Activated CD4-positive, alpha-beta T cell treated with anti-CD3 and anti-CD28 coated beads, Interleukin-2, amount 10 ng/mL, durations not matched to agents 7 days and 5 days (primary cell): ENCODE measurements around the gene RDH12. TPM values are rescaled to one million over a fixed set of nuclear protein-coding genes. Genes with fewer than 3 reads are reported as not detected.
"Not testable (repeated sequence)": the region's sequence is repeated elsewhere in the genome, so short reads cannot be mapped to it uniquely, and the experiment has no call there.

Source experiments
- CTCF ChIA-PET: fragments of 350-600 bp; sonication (Branson Sonifier 250); formaldehyde crosslinking; loops from one replicate; lab custom pipeline; 2021; ENCODE audit warnings: antibody characterized with exemption; lab: Charles Lee
- POLR2A ChIA-PET: fragments of 350-600 bp; sonication (Branson Sonifier 250); formaldehyde crosslinking; loops from one replicate; lab custom pipeline; 2021; ENCODE audit warnings: antibody characterized with exemption; lab: Charles Lee
- DNase-seq: peaks from one replicate; pipeline ENCODE4 v3.0.0-alpha.2; 2020
- H3K27ac Mint-ChIP-seq: one replicate; pipeline ENCODE4 v1.8.0; 2021; ENCODE audit warnings: mild to moderate bottlenecking, moderate library complexity, mixed read lengths
- H3K27me3 Mint-ChIP-seq: one replicate; pipeline ENCODE4 v1.8.0; 2021; ENCODE audit warnings: mixed read lengths
- H3K36me3 Mint-ChIP-seq: one replicate; pipeline ENCODE4 v1.8.0; 2021; ENCODE audit warnings: low read depth, mixed read lengths
- H3K4me1 Mint-ChIP-seq: one replicate; pipeline ENCODE4 v1.8.0; 2021; ENCODE audit warnings: mixed read lengths
- H3K4me3 Mint-ChIP-seq: one replicate; pipeline ENCODE4 v1.8.0; 2021; ENCODE audit warnings: mild to moderate bottlenecking, moderate library complexity, mixed read lengths
- H3K9me3 Mint-ChIP-seq: one replicate; pipeline ENCODE4 v1.8.0; 2021; ENCODE audit warnings: mixed read lengths
- total RNA-seq, 2 experiments: library from RNA; stranded (reverse); gene quantifications; one replicate each; pipeline ENCODE4 v1.2.3, GENCODE V29; 2021

Gene RDH12
- total RNA-seq = not detected

DNA sequence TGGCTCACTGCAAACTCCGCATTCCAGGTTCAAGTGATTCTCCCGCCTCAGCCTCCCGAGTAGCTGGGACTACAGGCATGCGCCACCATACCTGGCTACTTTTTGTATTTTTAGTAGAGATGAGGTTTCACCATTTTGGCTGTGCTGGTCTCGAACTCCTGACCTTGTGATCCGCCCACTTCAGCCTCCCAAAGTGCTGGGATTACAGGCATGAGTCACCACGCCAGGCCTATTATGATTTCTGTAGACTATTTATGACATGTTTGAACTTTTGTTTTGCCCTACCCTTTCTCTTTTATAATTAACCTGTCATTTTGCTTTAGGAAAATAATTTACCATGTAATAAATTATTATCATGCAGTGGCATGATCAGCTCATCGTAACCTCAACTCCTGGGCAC, at the start of gene RDH12:
TSS of gene RDH12 (plus strand) at position 395 of the 400 bp plus-strand sequence. CDS start 20,757 bp downstream, outside the sequence.
- H3K27ac Mint-ChIP-seq, H3K4me1 Mint-ChIP-seq, H3K27me3 Mint-ChIP-seq, H3K36me3 Mint-ChIP-seq, H3K4me3 Mint-ChIP-seq, H3K9me3 Mint-ChIP-seq, DNase-seq: not testable (repeated sequence)
- ChIA-PET POLR2A (interaction anchor here (0.5 kb wide), 1 partner anchor 1499 kb away, joined by 3 read pairs; no protein-coding TSS in a partner anchor), CTCF (interaction anchor here (0.6 to 1.7 kb wide), 4 partner anchors 26 to 341 kb away, joined by 3 to 7 read pairs (median 4); partner anchors contain the start of gene EIF2S1)

DNA sequence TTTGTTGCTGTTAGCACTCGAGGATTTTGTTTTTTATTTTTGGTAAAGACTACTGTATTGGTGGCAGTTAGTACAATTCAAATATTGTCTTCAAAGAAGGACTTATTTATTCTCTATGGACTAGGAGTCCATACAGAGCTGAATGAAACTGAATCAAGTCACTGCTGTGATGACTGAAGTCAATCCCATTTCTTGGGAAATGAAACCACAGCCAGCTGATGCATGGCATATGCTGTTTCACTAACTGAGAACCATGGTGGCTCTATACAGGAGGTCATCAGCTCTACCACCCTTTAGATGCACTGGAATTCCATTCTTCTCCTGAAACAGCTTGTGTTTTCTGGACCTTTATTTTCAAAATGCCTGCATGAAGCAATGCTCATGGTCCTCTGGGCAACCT, 49.5 kb upstream of the RDH12 start:
- CTCF ChIA-PET = interaction anchor here (0.9 to 1.8 kb wide), 5 partner anchors 9 to 18 kb away, joined by 3 to 5 read pairs (median 3); no protein-coding TSS in a partner anchor
- POLR2A ChIA-PET = no interaction called here
- no peak overlapping the region for H3K4me3 Mint-ChIP-seq
- H3K27me3 Mint-ChIP-seq = no peaks in the 10 kb centered on the region
- H3K4me1 Mint-ChIP-seq = no peaks in the 10 kb centered on the region
- DNase-seq = no peak
- no peak overlapping the region for H3K27ac Mint-ChIP-seq
- peaks cover 38% of the 10 kb centered on the region for H3K36me3 Mint-ChIP-seq
- no peaks in the 10 kb centered on the region for H3K9me3 Mint-ChIP-seq

DNA sequence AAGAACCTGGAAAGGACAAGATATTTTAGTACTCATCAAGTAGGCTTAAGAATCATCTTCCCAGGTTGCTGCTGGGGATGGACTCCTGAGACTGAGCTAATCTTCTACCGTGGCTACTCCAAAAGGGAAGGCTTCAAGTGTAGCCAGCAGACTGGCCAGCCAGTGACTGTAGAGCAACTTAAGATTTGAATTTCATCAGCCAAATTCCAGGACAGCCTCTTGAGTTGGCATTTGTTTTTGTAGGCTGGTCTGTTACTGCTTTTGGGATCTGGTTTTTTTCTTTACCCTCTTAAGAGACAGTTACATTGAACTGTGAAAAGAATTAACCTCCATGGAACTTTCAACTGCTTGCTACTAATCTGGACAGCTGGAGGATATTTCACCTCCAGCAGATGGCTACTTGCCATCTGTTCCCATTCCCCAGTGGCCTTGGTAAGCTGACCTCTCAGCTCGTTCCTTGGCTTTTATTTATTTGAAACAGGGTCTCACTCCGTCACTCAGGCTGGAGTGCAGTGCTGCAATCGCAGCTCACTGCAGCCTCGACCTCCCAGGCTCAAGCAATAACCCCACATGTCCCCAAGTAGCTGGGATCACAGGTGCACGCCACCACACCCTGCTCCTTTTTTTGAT, 47.9 kb upstream of the RDH12 start:
- Mint-ChIP-seq H3K36me3 (peaks cover 42% of the 10 kb centered on the region), H3K9me3 (no peaks in the 10 kb centered on the region), H3K4me1 (no peaks in the 10 kb centered on the region), H3K4me3 (no peak overlapping the region), H3K27me3 (no peaks in the 10 kb centered on the region), H3K27ac (no peak overlapping the region)
- CTCF ChIA-PET = interaction anchor here (0.6 to 1.7 kb wide), 7 partner anchors 12 to 164 kb away, joined by 3 to 5 read pairs (median 4); no protein-coding TSS in a partner anchor
- no peak for DNase-seq
- POLR2A ChIA-PET = no interaction called here

DNA sequence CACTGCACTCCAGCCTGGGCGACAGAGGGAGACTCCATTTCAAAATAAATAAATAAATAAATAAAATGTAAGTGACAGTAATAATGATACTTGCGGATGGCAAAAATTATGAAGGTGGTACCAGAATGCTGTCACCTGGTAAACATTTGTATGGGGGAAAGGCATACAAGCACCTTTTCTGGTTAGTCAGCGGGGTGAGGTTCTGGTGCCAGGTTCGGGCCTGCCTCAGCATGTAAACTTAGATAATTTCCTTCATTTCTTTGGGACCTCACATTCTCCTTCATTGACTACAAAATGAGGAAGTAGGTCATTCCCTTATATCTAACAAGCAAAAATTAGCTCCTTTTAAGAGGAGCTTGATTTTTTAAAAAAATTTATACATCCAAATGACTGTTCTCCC, 38.1 kb upstream of the RDH12 start:
- Mint-ChIP-seq H3K9me3 (no peaks in the 10 kb centered on the region), H3K4me3 (no peak overlapping the region), H3K27me3 (no peaks in the 10 kb centered on the region), H3K36me3 (peaks cover 5% of the 10 kb centered on the region), H3K4me1 (peaks cover 25% of the 10 kb centered on the region), H3K27ac (no peak overlapping the region)
- DNase-seq = no peak
- POLR2A ChIA-PET = no interaction called here
- CTCF ChIA-PET = interaction anchor here (0.8 to 1.0 kb wide), 2 partner anchors 102 to 255 kb away, joined by 4 to 6 read pairs; no protein-coding TSS in a partner anchor

DNA sequence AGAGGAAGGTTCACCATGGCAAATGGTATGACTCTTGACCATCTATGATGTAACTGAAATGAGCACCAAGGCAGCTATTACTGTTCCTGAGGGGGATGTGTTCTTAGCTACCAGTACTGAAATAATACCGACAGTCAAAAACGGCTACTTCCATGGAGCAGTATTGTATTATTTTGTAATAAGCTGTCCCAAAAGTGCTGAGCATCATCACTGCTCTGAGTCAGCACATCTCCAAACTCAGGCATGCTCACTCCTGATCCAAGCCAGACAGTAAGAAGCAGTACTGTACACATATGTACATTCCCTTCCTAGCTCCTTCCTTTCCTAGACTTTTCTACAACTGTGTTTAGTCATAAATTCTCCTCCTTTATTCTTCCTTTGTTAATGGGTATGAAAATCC, 35.8 kb upstream of the RDH12 start:
- Mint-ChIP-seq H3K27ac (no peak overlapping the region), H3K27me3 (no peaks in the 10 kb centered on the region), H3K9me3 (no peaks in the 10 kb centered on the region), H3K36me3 (peaks cover 3% of the 10 kb centered on the region), H3K4me3 (no peak overlapping the region), H3K4me1 (peaks cover 35% of the 10 kb centered on the region)
- no peak for DNase-seq
- ChIA-PET POLR2A (interaction anchor here (0.8 kb wide), 1 partner anchor 48 kb away, joined by 3 read pairs; no protein-coding TSS in a partner anchor), CTCF (interaction anchor here (0.5 to 1.8 kb wide), 4 partner anchors 11 to 152 kb away, joined by 3 to 5 read pairs (median 4); no protein-coding TSS in a partner anchor)

DNA sequence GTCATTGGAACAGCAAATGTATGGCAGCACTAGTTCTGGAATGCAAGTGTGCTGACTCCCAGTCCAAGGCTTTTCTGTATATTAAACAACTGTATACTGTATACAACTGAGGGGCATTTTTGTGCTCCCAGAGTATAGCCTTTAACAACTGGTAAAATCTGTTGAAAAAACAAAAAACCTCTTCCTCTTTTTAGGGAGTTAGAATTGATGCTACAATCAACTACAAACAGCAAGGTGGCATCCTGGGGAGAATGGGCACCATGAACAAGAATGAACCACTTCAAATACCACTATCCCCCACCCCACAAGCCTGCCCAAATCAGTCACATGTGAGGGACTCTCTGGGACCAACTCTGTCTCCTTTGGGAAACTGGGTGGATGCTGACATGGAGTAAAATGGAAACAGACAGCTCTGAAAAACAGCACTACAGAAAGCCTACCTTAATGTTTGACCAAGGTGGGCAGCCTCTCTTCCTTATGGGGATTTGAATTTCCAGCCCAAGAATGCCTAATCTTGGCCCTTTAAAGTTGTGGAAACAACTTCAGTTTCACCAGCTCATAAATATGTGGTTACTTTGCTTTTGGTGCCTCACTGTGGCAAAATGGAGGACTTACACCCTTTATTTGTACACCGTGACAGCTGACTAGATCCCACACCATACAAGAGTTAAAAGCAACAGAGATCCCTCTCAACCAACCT, 34.8 kb upstream of the RDH12 start:
- peak; percentile 59 for DNase-seq
- Mint-ChIP-seq H3K9me3 (no peaks in the 10 kb centered on the region), H3K4me1 (peaks cover 35% of the 10 kb centered on the region), H3K36me3 (peaks cover 3% of the 10 kb centered on the region), H3K4me3 (no peak overlapping the region), H3K27ac (no peak overlapping the region), H3K27me3 (no peaks in the 10 kb centered on the region)
- ChIA-PET CTCF (interaction anchor here (0.6 to 3.1 kb wide), 14 partner anchors 14 to 307 kb away, joined by 3 to 11 read pairs (median 4); partner anchors contain the start of genes ARG2, ATP6V1D, EIF2S1 and PIGH), POLR2A (no interaction called here)

DNA sequence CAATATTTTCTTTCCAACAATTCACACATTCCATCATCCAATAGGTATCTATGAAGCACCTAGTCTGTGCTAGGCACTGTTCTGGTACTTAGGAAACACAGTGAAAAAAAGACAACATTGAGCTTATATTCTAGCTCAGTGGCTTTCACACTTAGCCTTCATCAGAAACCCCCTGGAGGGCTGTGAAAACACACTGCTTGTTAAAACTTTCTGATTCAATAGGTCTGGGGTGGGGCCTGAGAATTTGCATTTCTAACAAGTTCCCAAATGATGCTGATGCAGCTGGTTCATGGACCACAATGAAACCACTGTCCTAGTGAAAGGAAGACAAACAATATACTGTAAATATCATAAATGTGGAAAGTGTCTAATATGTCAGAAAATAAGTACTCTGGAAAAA, 33.1 kb upstream of the RDH12 start:
- CTCF ChIA-PET = interaction anchor here (0.6 to 3.1 kb wide), 4 partner anchors 36 to 81 kb away, joined by 3 to 11 read pairs (median 4); partner anchors contain the start of gene ARG2
- no peak for DNase-seq
- no peaks in the 10 kb centered on the region for H3K27me3 Mint-ChIP-seq
- peaks cover 1% of the 10 kb centered on the region for H3K36me3 Mint-ChIP-seq
- no peaks in the 10 kb centered on the region for H3K9me3 Mint-ChIP-seq
- no peak overlapping the region for H3K27ac Mint-ChIP-seq
- H3K4me3 Mint-ChIP-seq = no peak overlapping the region
- POLR2A ChIA-PET = no interaction called here
- peaks cover 41% of the 10 kb centered on the region for H3K4me1 Mint-ChIP-seq

DNA sequence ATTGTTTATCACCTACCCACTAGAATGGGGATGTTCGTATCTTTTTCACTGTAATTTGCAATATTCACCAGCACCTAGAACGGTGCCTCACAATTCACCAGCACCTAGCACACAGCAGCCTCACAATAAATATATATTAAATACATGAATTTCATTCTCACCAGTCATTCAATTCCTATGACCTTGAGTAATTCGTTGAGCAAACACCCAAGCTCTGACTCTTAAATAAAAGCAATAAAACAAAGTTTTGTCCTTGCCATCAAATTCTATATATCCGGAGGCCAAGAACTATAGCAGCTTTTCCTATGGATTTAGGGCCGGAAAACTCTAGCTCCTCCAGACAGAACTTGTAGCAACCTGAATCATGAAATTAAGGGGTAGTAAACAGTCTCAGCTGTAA, 28.2 kb upstream of the RDH12 start:
- Mint-ChIP-seq H3K27ac (peak overlapping the region; percentile 93), H3K9me3 (no peaks in the 10 kb centered on the region), H3K4me1 (peaks cover 47% of the 10 kb centered on the region), H3K27me3 (no peaks in the 10 kb centered on the region), H3K4me3 (peak overlapping the region; percentile 85), H3K36me3 (peaks cover 8% of the 10 kb centered on the region)
- CTCF ChIA-PET = interaction anchor here (1.0 to 1.2 kb wide), 3 partner anchors 19 to 90 kb away, joined by 3 to 4 read pairs (median 3); partner anchors contain the start of gene PIGH
- no peak for DNase-seq
- POLR2A ChIA-PET = no interaction called here

DNA sequence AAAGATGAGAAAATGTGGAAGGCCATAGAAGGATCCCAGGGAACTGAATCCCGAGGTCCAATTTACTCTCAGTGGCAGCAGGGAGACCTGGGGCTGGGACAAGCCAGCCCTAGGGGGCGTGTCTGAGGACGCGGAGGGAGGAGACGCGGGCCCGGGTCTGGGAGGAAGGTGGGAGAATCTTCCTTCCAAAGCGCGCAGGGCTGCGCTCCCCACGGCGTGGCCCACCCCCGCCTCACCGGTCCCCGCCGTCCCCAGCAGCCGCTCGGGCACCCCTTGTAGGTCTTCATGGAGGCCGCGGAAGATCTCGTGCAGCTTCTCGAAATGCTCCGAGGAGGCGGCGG, 27.6 kb upstream of the RDH12 start:
- DNase-seq = peak; percentile 56
- H3K4me1 Mint-ChIP-seq = peaks cover 41% of the 10 kb centered on the region
- H3K36me3 Mint-ChIP-seq = peaks cover 13% of the 10 kb centered on the region
- H3K27ac Mint-ChIP-seq = peak overlapping the region; percentile 93
- no peaks in the 10 kb centered on the region for H3K9me3 Mint-ChIP-seq
- ChIA-PET CTCF (interaction anchor here (1.1 to 1.2 kb wide), 2 partner anchors 74 to 91 kb away, joined by 3 to 4 read pairs; partner anchors contain the start of gene PIGH), POLR2A (no interaction called here)
- H3K4me3 Mint-ChIP-seq = peak overlapping the region; percentile 85
- no peaks in the 10 kb centered on the region for H3K27me3 Mint-ChIP-seq

DNA sequence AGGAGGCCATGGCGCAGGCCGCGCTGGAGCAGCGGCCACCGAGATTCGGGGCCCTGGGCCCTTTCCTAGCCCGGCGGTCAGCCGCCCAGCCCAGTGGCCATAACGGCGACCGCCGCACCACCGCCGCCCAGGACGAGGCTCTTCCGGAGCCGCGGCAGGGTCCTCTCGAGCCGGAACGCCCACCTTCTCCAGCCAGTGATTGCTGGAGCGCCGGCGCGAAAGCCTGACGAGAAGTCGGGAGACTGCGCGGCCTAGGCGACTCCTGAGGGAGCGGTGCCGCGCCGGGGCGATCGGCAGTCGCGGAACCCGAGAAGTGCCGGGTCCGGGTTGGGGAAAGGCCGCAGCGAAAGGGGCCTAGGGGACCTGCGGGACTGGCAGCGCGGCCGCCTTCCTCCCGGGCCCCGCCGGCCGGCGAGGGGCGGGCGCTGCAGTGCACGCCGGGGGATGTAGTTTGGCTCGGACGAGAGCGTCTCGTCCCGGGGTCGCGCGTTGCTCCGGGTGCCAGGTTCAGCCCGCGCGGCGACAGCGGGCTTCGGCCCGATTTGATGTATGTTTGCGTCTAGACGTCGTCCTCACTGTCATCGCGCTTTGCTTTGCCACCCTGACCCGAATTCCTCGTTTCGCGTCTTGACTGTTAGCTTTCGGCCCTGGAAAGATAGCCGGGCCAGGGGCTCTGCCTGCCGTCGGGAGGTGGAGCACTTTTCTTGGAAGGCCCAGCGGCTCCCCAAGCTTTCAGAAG, 27.0 kb upstream of the RDH12 start, which contains the start of gene VTI1B:
TSS of gene VTI1B (minus strand) at position 153 of the 739 bp plus-strand sequence. CDS start at position 10, 143 bp downstream.
- CTCF ChIA-PET = interaction anchor here (1.1 to 1.2 kb wide), 3 partner anchors 26 to 91 kb away, joined by 3 to 7 read pairs (median 4); partner anchors contain the start of genes PIGH and RDH12
- DNase-seq = peak; percentile 73
- POLR2A ChIA-PET = no interaction called here
- Mint-ChIP-seq H3K27ac (peak within 1 kb of the TSS; percentile 93), H3K27me3 (no peaks in the 10 kb centered on the region), H3K4me1 (peaks cover 38% of the 10 kb centered on the region), H3K9me3 (no peaks in the 10 kb centered on the region), H3K4me3 (peak within 1 kb of the TSS; percentile 85), H3K36me3 (peaks cover 13% of the 10 kb centered on the region)

DNA sequence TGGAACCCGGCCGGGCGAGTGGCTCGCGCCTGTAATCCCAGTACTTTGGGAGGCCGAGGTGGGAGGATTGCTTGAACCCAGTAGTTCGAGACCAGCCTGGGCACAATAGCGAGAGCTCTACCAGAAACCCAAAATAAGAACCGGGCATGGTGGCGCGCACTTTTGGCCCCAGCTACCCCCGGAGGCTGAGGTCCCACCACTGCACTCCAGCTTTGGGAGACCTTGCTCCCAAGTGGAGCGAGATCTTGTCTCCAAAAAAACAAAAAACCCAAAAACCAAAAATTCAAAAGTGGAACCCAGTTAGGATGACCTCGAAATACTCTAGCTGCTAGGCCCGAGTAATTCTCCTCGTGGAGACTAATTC, 26.5 kb upstream of the RDH12 start:
- no peak for DNase-seq
- CTCF ChIA-PET = interaction anchor here (1.2 kb wide), 1 partner anchor 26 kb away, joined by 7 read pairs; the partner anchor contains the start of gene RDH12
- POLR2A ChIA-PET = no interaction called here
- Mint-ChIP-seq H3K9me3 (no peaks in the 10 kb centered on the region), H3K4me1 (peaks cover 41% of the 10 kb centered on the region), H3K36me3 (peaks cover 13% of the 10 kb centered on the region), H3K4me3 (peak overlapping the region; percentile 85), H3K27me3 (no peaks in the 10 kb centered on the region), H3K27ac (peak overlapping the region; percentile 93)

DNA sequence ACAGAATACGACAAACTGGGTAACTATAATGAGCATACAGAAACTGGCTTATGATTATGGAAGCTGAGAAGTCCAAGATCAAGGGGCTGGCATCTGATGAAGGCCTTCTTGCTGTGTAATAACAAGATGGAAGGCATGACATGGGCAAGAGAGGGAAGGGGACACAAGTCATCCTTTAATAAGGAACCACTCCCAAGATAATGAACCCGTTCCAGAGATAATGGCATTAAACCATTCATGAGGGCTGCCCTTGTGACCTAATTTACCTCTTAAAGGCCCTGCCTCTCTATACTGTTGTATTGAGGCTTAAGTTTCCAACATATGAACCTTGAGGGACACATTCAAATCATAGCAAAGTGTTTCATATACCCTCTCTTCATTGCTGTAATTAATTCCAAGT, 22.7 kb upstream of the RDH12 start:
- Mint-ChIP-seq H3K4me3 (no peak overlapping the region), H3K27ac (no peak overlapping the region), H3K27me3 (no peaks in the 10 kb centered on the region), H3K36me3 (peaks cover 43% of the 10 kb centered on the region), H3K4me1 (peaks cover 41% of the 10 kb centered on the region), H3K9me3 (no peaks in the 10 kb centered on the region)
- DNase-seq = no peak
- CTCF ChIA-PET = interaction anchor here (1.2 to 2.9 kb wide), 3 partner anchors 10 to 79 kb away, joined by 3 to 8 read pairs (median 3); partner anchors contain the start of gene PIGH
- POLR2A ChIA-PET = interaction anchor here (1.1 kb wide), 1 partner anchor 16 kb away, joined by 3 read pairs; the partner anchor contains the start of gene RDH11
